Neutrophil (primary cell): Measurements from ENCODE around the gene TMX3.

Experiments used
- H3K27ac ChIP-seq: fragments of 200-600 bp; sonication (generic); 2 replicates; pipeline ENCODE4 v1.5.1; 2016; ENCODE audit warnings: mild to moderate bottlenecking, moderate library complexity
- H3K27me3 ChIP-seq: fragments of 200-600 bp; sonication (generic); 2 replicates; pipeline ENCODE4 v1.6.0; 2016; ENCODE audit warnings: mild to moderate bottlenecking
- H3K36me3 ChIP-seq: fragments of 200-600 bp; sonication (generic); 2 replicates; pipeline ENCODE4 v1.5.1; 2017
- H3K4me1 ChIP-seq, 2 experiments: fragments of 200-600 bp in 1 of 2; sonication (generic) in 1 of 2; 1 replicate in 1 of 2; 2 replicates in 1 of 2; pipeline versions ENCODE4 v1.5.1 to v1.6.1; 2013 to 2016; ENCODE audit warnings: low read depth in 1 of 2, low read length in 1 of 2, mild to moderate bottlenecking in 1 of 2, moderate library complexity in 1 of 2; ENCODE audit not compliant: control insufficient read depth in 1 of 2, insufficient read depth in 1 of 2
- H3K4me3 ChIP-seq, 2 experiments: fragments of 200-600 bp in 1 of 2; sonication (generic) in 1 of 2; 1 replicate in 1 of 2; 2 replicates in 1 of 2; pipeline ENCODE4 v1.5.1; 2013 to 2016; ENCODE audit warnings: low read depth in 1 of 2, low read length in 1 of 2, mild to moderate bottlenecking in 1 of 2, moderate library complexity in 1 of 2
- H3K9me3 ChIP-seq: fragments of 200-600 bp; sonication (generic); 2 replicates; pipeline ENCODE4 v1.5.1; 2016
- CTCF ChIP-seq: fragments of 200-600 bp; sonication (generic); IDR thresholded peaks from 2 replicates; pipeline ENCODE4 v1.5.1; 2016; ENCODE audit warnings: antibody characterized with exemption

Gene TMX3

GRCh38 chr18:68627812-68628211 is 87.1 kb downstream of the TMX3 start:
- H3K4me1 ChIP-seq, result no peaks in the 10 kb centered on the region
- H3K4me3 ChIP-seq, result no peak overlapping the region
- TF ChIP-seq CTCF, result no peak
- no peaks in the 10 kb centered on the region for H3K36me3 ChIP-seq
- H3K27ac ChIP-seq, result no peak overlapping the region
- H3K27me3 ChIP-seq, result no peaks in the 10 kb centered on the region
- no peaks in the 10 kb centered on the region for H3K9me3 ChIP-seq
